ENCODE measurements around the gene EFTUD2. TPM values are rescaled to one million over a fixed set of nuclear protein-coding genes. Genes with fewer than 3 reads are reported as not detected.

Gene EFTUD2
- total RNA-seq, 1 donor from 2014 or later = 192 TPM

DNA sequence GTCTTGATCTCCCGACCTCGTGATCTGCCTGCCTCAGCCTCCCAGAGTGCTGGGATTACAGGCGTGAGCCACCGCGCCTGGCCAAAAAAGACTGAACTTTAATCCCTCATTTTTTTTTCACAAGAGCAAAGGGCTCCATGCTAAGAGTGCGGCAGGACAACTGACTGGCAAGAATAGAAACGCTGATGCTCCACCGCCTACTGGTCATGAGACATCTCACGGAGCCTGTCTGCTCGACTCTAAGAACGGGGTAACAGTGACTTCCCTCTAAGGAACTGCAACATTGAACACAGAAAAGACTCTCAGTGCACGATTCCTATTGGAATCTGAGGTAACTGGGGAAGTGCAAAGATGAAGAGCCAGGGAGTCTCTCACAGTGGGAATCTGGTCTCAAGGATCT, 27.7 kb downstream of the EFTUD2 start:
- Mint-ChIP-seq H3K27me3 (ENCODE audit: low read depth) (no peaks in the 10 kb centered on the region), H3K36me3 (ENCODE audit: low read depth) (peaks cover 11% of the 10 kb centered on the region), H3K4me1 (no peaks in the 10 kb centered on the region), H3K9me3 (no peaks in the 10 kb centered on the region), H3K4me3 (no peak overlapping the region), H3K27ac (ENCODE audit: unreplicated experiment) (no peak overlapping the region)
- TF ChIP-seq, protein P1, sequence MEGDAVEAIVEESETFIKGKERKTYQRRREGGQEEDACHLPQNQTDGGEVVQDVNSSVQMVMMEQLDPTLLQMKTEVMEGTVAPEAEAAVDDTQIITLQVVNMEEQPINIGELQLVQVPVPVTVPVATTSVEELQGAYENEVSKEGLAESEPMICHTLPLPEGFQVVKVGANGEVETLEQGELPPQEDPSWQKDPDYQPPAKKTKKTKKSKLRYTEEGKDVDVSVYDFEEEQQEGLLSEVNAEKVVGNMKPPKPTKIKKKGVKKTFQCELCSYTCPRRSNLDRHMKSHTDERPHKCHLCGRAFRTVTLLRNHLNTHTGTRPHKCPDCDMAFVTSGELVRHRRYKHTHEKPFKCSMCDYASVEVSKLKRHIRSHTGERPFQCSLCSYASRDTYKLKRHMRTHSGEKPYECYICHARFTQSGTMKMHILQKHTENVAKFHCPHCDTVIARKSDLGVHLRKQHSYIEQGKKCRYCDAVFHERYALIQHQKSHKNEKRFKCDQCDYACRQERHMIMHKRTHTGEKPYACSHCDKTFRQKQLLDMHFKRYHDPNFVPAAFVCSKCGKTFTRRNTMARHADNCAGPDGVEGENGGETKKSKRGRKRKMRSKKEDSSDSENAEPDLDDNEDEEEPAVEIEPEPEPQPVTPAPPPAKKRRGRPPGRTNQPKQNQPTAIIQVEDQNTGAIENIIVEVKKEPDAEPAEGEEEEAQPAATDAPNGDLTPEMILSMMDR (conservative IDR thresholded peaks at IDR 0.05) = no peak
- no peak for DNase-seq (ENCODE audit: low read depth, low spot score)

DNA sequence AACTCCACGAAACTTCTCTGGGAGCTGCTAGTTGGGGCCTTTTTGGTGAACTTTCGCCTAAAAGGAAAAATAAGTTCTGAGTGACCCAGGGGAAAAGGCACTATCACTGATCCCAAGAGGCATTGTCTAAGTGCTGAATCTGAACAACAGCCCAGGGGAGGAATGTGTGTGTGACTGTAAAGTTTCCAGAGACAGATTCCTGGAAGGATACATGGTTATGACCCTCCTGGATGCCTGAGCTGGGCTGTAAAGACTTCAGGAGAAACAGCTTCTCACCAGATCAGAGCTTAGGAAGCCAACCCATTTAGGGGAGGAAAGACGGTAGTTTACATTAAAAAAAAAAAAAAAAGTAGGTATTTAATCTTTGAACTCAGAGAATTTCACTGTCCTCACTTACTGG, 31.4 kb downstream of the EFTUD2 start:
- H3K4me1 Mint-ChIP-seq = no peaks in the 10 kb centered on the region
- no peak overlapping the region for H3K27ac Mint-ChIP-seq (ENCODE audit: unreplicated experiment)
- TF ChIP-seq, protein P1 (conservative IDR thresholded peaks at IDR 0.05) = no peak
- no peak for DNase-seq (ENCODE audit: low read depth, low spot score)
- no peaks in the 10 kb centered on the region for H3K9me3 Mint-ChIP-seq
- H3K27me3 Mint-ChIP-seq (ENCODE audit: low read depth) = no peaks in the 10 kb centered on the region
- peaks cover 13% of the 10 kb centered on the region for H3K36me3 Mint-ChIP-seq (ENCODE audit: low read depth)
- H3K4me3 Mint-ChIP-seq = no peak overlapping the region

DNA sequence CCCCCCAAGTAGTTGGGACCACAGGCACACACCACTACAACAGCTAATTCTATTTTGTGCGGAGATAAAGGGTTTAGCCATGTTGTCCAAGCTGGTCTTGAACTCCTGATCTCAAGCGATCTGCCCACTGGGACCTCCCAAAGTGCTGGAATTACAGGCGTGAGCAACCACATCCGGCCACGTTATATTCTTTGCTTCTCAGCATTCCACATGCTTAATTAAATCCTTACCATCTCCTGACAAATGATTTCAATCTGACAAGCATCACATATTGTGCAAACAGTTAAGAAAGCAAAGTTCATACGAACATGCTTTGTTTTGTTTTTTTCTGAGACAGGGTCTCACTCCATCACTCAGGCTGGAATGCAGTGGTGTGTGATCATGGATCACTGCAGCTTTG, 33.3 kb downstream of the EFTUD2 start:
- Mint-ChIP-seq H3K4me3 (no peak overlapping the region), H3K36me3 (ENCODE audit: low read depth) (peaks cover 12% of the 10 kb centered on the region), H3K27me3 (ENCODE audit: low read depth) (no peaks in the 10 kb centered on the region), H3K27ac (ENCODE audit: unreplicated experiment) (no peak overlapping the region), H3K9me3 (no peaks in the 10 kb centered on the region), H3K4me1 (no peaks in the 10 kb centered on the region)
- TF ChIP-seq, protein P1 (conservative IDR thresholded peaks at IDR 0.05) = no peak
- no peak for DNase-seq (ENCODE audit: low read depth, low spot score)

DNA sequence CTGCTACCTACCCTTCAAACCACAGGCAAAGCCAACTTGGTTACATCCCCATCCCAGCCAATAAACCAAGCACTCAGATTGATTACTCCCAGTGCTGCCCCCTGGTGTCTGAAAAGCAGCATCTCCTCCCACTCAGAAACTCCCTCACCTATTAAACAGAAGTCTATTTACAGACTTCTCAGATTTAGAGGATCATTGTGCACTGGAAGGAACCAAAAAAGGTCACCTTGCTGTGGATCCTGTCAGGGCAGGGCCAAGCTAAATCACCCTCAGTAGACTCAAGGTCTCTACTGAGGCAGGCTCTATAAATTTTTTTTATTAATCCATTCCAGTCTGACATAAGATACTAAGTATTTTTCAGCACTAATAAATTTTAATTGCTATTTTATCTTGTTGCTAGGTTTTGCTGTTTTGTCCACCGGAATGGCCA, 34.0 kb downstream of the EFTUD2 start:
- H3K4me3 Mint-ChIP-seq = no peak overlapping the region
- H3K27me3 Mint-ChIP-seq (ENCODE audit: low read depth) = no peaks in the 10 kb centered on the region
- DNase-seq (ENCODE audit: low read depth, low spot score) = peak; percentile 85
- no peaks in the 10 kb centered on the region for H3K4me1 Mint-ChIP-seq
- TF ChIP-seq, protein P1 (conservative IDR thresholded peaks at IDR 0.05) = peak; percentile 91
- H3K27ac Mint-ChIP-seq (ENCODE audit: unreplicated experiment) = no peak overlapping the region
- no peaks in the 10 kb centered on the region for H3K9me3 Mint-ChIP-seq
- peaks cover 12% of the 10 kb centered on the region for H3K36me3 Mint-ChIP-seq (ENCODE audit: low read depth)

DNA sequence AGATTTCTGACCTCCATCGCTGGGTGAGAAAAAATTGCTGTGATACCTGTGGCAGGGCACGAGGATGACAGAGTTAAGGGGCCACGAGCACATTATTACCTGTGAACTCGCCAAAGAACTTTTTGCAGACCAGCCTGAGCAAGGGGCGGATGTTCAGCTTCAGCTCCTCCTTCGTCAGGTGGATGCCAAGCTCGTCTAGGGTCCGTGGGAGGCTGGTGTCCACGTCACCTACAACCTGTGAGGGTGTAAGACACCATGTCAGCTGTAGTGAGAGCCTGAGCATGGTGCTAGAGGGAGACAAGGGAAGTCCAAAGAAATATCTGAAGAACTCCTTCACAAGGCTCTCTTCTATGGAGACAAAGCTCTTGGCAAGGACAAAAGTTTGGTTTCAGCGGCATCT, 34.4 kb downstream of the EFTUD2 start:
- Mint-ChIP-seq H3K36me3 (ENCODE audit: low read depth) (peaks cover 12% of the 10 kb centered on the region), H3K4me1 (no peaks in the 10 kb centered on the region), H3K9me3 (no peaks in the 10 kb centered on the region), H3K27me3 (ENCODE audit: low read depth) (no peaks in the 10 kb centered on the region), H3K27ac (ENCODE audit: unreplicated experiment) (no peak overlapping the region), H3K4me3 (no peak overlapping the region)
- TF ChIP-seq, protein P1 (conservative IDR thresholded peaks at IDR 0.05) = no peak
- DNase-seq (ENCODE audit: low read depth, low spot score) = no peak

Measured in neural crest cell (in vitro differentiated cells).